ENCODE data around the gene MEF2C. TPM values are rescaled to one million over a fixed set of nuclear protein-coding genes. Genes with fewer than 3 reads are reported as not detected.

MEF2C gene
- total RNA-seq, 2 donors from 2014 or later, result 0.64 to 0.86 TPM

GRCh38 chr5:88887342-88887741 is 4.4 kb upstream of the MEF2C start:
- TF ChIP-seq, protein P1, sequence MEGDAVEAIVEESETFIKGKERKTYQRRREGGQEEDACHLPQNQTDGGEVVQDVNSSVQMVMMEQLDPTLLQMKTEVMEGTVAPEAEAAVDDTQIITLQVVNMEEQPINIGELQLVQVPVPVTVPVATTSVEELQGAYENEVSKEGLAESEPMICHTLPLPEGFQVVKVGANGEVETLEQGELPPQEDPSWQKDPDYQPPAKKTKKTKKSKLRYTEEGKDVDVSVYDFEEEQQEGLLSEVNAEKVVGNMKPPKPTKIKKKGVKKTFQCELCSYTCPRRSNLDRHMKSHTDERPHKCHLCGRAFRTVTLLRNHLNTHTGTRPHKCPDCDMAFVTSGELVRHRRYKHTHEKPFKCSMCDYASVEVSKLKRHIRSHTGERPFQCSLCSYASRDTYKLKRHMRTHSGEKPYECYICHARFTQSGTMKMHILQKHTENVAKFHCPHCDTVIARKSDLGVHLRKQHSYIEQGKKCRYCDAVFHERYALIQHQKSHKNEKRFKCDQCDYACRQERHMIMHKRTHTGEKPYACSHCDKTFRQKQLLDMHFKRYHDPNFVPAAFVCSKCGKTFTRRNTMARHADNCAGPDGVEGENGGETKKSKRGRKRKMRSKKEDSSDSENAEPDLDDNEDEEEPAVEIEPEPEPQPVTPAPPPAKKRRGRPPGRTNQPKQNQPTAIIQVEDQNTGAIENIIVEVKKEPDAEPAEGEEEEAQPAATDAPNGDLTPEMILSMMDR (conservative IDR thresholded peaks at IDR 0.05), result no peak
- no peaks in the 10 kb centered on the region for H3K36me3 Mint-ChIP-seq (ENCODE audit: low read depth)
- H3K36me3 ChIP-seq (ENCODE audit: control insufficient read depth, insufficient read depth, low read length), result no peaks in the 10 kb centered on the region
- H3K27ac Mint-ChIP-seq, result no peak overlapping the region
- H3K27me3 ChIP-seq (ENCODE audit: control insufficient read depth, insufficient read depth, low read length, poor library complexity, severe bottlenecking), result peaks cover 83% of the 10 kb centered on the region
- H3K9me3 Mint-ChIP-seq, result no peaks in the 10 kb centered on the region
- WGBS, 2 experiments (ENCODE audit: insufficient coverage in 1 of 2, insufficient read length in 1 of 2), result 81% methylated on average over 2 of the region's 2 CpGs; no CpG with 5 or more reads in 1 of the 2 experiments
- no peaks in the 10 kb centered on the region for H3K9me3 ChIP-seq (ENCODE audit: control insufficient read depth, low read length)
- DNase-seq, result no peak
- no peak overlapping the region for H3K4me3 Mint-ChIP-seq
- H3K4me3 ChIP-seq (ENCODE audit: low read length), result no peak overlapping the region
- H3K4me1 Mint-ChIP-seq, result peaks cover 18% of the 10 kb centered on the region
- H3K9ac ChIP-seq (ENCODE audit: extremely low read depth, low read length, poor library complexity, severe bottlenecking), result no peak overlapping the region
- H3K27ac ChIP-seq (ENCODE audit: low read depth, low read length), result no peak overlapping the region
- peaks cover 81% of the 10 kb centered on the region for H3K27me3 Mint-ChIP-seq (ENCODE audit: insufficient read depth)
- H3K4me1 ChIP-seq (ENCODE audit: control insufficient read depth, insufficient read depth, low read length), result no peaks in the 10 kb centered on the region

DNA sequence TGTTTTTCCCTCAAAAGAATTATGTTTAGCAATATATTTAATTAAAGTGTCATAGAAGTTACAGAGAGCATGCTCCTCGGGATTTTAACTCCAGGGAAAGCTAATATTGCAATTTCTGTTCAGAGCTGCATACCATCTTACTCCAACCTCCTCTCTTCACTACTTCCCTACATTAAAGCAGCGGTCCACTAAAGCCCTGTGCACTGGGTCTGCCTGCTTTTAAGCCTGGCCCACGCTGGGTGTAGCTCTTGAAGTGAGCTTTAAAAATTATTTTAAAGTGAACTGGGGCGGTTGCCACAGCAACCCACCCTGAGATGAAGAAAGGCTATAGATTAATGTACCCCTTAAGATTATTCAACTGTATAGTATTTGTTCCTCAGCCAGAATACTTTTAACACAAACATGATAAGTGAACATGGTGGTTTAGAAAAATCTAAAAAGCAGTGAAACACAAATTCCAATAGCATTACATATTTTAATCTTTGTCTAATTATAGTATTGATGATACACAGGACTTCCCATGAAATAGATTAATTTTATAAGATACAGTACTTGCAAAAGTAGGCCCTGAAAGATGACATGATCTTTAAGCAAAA is 3.9 kb upstream of the MEF2C start:
- no peaks in the 10 kb centered on the region for H3K36me3 Mint-ChIP-seq (ENCODE audit: low read depth)
- no peak for DNase-seq
- Histone ChIP-seq H3K4me3 (ENCODE audit: low read length) (no peak overlapping the region), H3K4me1 (ENCODE audit: control insufficient read depth, insufficient read depth, low read length) (no peaks in the 10 kb centered on the region), H3K36me3 (ENCODE audit: control insufficient read depth, insufficient read depth, low read length) (no peaks in the 10 kb centered on the region), H3K9ac (ENCODE audit: extremely low read depth, low read length, poor library complexity, severe bottlenecking) (no peak overlapping the region), H3K27me3 (ENCODE audit: control insufficient read depth, insufficient read depth, low read length, poor library complexity, severe bottlenecking) (peaks cover 88% of the 10 kb centered on the region), H3K9me3 (ENCODE audit: control insufficient read depth, low read length) (no peaks in the 10 kb centered on the region), H3K27ac (ENCODE audit: low read depth, low read length) (no peak overlapping the region)
- peaks cover 86% of the 10 kb centered on the region for H3K27me3 Mint-ChIP-seq (ENCODE audit: insufficient read depth)
- WGBS, 2 experiments (ENCODE audit: insufficient coverage in 1 of 2, insufficient read length in 1 of 2), result 77% methylated on average over 4 of the region's 4 CpGs; no CpG with 5 or more reads in 1 of the 2 experiments
- no peaks in the 10 kb centered on the region for H3K9me3 Mint-ChIP-seq
- TF ChIP-seq, protein P1 (conservative IDR thresholded peaks at IDR 0.05), result no peak
- peaks cover 15% of the 10 kb centered on the region for H3K4me1 Mint-ChIP-seq
- no peak overlapping the region for H3K27ac Mint-ChIP-seq
- H3K4me3 Mint-ChIP-seq, result no peak overlapping the region

DNA sequence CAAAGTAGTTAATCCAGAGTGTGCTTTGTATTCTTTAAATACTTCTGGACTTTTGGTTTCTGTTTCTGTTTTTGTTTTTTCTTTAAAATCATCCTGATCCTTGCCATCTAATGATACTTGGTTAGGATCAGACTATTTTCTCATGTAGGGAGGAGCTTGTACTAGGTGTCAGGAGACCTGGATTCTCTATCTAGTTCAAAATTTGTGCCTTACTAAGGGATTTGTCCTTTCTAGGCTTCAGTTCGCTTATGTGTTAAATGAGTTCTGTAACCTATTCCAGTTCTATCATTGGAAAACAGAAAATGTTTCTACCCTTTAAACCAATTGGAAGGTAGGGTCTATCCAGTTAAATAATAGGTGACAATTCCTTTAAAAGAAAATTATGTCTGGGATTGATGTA is 3.3 kb upstream of the MEF2C start:
- Histone ChIP-seq H3K4me3 (ENCODE audit: low read length) (no peak overlapping the region), H3K27ac (ENCODE audit: low read depth, low read length) (no peak overlapping the region), H3K36me3 (ENCODE audit: control insufficient read depth, insufficient read depth, low read length) (no peaks in the 10 kb centered on the region), H3K9me3 (ENCODE audit: control insufficient read depth, low read length) (no peaks in the 10 kb centered on the region), H3K4me1 (ENCODE audit: control insufficient read depth, insufficient read depth, low read length) (no peaks in the 10 kb centered on the region), H3K27me3 (ENCODE audit: control insufficient read depth, insufficient read depth, low read length, poor library complexity, severe bottlenecking) (peaks cover 94% of the 10 kb centered on the region), H3K9ac (ENCODE audit: extremely low read depth, low read length, poor library complexity, severe bottlenecking) (no peak overlapping the region)
- Mint-ChIP-seq H3K9me3 (no peaks in the 10 kb centered on the region), H3K36me3 (ENCODE audit: low read depth) (no peaks in the 10 kb centered on the region), H3K4me3 (no peak overlapping the region), H3K27me3 (ENCODE audit: insufficient read depth) (peaks cover 92% of the 10 kb centered on the region), H3K27ac (no peak overlapping the region), H3K4me1 (peaks cover 15% of the 10 kb centered on the region)
- 79% methylated on average over 1 of the region's 1 CpG; no CpG with 5 or more reads in 1 of the 2 experiments for WGBS, 2 experiments (ENCODE audit: insufficient coverage in 1 of 2, insufficient read length in 1 of 2)
- DNase-seq, result no peak
- TF ChIP-seq, protein P1 (conservative IDR thresholded peaks at IDR 0.05), result no peak
